Kidney capillary endothelial cell (primary cell): ENCODE data around the gene TPTE.
"Not testable (repeated sequence)": the region's sequence is repeated elsewhere in the genome, so short reads cannot be mapped to it uniquely, and the experiment has no call there.

Source experiments
- DNase-seq: peaks from one replicate; pipeline ENCODE4 v3.0.0-alpha.2; 2018; ENCODE audit warnings: low spot score

Gene TPTE

DNA sequence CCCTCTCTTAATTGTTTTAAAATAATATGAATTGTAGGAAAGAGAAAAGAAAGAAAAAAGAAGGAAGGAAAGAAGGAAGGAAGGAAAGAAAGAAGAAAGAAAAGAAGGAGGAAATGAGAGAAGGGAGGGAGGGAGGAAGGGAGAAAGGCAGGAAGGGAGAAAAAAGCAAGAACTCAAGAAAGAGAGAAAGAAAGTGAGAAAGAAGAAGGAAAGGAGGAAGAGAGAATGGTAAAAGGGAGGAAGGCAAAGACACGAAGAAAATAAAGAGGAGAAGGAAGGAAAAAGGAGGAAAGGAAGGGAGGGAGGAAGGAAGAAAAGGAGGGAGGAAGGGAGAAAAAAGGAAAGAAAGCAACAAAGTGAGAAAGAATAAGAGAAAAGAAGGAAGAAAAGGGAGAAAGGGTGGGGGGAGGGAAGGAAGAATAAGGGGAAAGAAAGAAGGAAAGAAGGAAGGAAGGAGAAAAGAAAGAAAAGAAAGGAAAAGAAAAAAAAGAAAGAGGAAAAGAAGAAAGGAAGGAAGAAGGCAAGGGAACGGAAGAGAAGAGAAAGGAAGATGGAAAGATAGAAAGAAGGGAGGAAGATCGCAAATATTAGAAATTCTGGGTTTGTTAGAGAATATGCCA is 95.9 kb downstream of the TPTE start:
- not testable (repeated sequence) for DNase-seq

GRCh38 chr21:10627316-10627863 is 106.0 kb downstream of the TPTE start:
- no peak for DNase-seq

- DNase-seq: not testable (repeated sequence)
Measured at GRCh38 chr21:10629239-10629638, 107.9 kb downstream of the TPTE start.

DNA sequence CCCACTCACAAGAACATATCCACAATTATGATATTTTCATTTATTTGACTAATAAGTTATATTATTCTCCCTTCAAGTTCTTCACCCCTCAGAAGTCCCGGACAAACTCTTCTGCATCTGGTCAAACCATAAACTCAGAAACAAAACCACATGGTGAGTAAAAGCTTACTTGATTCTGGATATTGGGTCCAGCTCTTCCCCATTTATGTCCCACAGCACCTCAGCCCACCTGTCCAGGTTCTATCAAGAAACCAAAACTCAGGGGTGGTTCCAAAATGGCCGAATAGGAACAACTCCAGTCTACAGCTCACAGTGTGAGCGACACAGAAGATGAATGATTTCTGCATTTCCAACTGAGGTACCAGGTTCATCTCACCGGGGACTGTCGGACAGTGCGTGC is 109.4 kb downstream of the TPTE start:
- DNase-seq: not testable (repeated sequence)

GRCh38 chr21:10631316-10631715 is 109.9 kb downstream of the TPTE start:
- DNase-seq: not testable (repeated sequence)

DNA sequence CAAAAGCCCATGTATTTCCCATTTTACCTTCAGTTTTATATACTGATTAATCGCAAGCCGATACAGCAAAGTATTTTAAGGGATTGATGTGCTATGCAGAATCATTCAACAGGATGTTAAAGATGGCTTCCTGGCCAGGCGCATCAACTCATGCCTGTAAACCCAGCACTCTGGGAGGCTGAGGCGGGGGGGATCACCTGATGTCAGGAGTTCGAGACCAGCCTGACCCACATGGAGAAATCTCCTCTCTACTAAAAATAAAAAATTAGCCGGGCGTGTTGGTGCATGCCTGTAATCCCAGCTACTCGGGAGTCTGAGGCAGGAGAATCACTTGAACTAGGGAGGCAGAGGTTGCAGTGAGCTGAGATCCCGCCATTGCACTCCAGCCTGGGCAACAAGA is 116.8 kb downstream of the TPTE start:
- not testable (repeated sequence) for DNase-seq

DNA sequence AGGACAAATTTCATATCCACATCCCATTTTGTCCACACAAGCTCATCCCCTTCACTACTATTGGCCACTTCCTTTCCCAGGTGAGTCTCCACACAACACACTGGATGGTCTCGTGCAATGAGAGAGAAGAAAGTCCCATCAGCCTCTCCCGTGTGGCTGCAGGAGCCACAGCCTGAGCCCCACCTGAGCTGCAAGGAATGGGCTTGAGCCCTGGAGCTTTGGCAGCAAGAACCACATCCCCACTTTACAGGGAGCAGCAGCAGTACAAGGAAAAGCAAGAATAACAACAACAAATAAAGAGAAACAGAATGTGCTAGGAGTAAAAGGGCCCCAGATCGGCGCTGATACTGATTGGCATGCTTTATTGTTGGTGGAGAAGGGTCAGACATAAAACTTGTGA is 117.7 kb downstream of the TPTE start:
- no peak for DNase-seq

DNA sequence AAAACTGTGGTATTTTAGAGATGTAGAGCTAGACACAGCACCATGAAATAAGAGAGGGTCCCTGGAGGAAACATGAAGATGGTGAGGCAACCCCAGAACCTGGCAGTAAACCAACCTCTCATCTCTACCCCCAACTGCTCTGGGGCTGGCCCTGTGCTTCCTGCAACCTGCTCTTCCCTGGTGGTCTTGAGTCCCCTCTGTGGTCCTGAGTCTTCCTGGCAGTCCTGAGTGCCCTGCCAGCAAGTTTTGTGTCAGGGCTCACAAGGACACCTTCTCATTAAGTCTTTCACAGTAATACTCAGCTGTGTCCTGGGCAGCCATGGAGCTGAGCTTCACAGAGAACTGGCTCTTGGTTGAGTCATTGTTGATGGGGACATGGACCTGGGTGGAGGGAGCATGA is 118.4 kb downstream of the TPTE start:
- DNase-seq: not testable (repeated sequence)

DNA sequence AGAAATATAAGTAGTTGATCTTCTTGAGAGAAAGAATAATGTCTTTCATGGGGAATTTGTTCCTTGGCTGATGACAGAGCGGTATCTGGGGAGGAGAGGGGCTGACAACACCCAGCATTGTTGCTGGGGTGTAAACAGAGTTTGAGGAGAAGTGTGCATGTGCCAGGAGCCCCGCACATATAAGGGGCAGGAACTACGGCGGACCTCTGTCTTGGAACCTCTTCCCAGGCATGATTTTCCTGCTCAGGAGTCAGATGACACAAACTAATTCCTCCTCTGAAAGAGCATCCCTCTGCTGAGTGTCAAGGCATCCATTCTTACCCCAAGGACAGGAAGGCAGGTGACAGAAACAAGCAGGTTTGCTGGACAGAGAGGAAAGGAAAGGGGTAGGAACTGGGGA is 119.1 kb downstream of the TPTE start:
- DNase-seq: no peak

DNA sequence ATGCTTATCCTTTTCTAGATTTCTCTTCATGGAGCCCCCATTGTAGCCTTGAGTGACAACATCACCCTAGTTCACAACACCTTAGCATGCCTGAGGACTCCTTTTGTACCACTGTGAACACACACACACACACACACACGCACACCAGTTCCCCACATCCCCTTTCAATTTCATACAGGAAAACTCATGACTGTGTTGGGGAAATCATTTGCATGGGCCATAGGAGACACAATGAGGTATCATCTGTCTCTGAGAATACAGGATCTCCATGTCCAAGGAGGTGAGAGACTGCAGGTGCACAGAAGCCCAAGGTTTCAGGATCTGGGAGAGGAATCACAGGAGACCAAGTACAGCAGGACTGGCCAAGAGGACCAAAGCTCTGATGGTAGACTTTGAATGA is 119.7 kb downstream of the TPTE start:
- DNase-seq: no peak

GRCh38 chr21:10645667-10646066 is 124.3 kb downstream of the TPTE start:
- not testable (repeated sequence) for DNase-seq

GRCh38 chr21:10649350-10650149 is 128.2 kb downstream of the TPTE start:
- DNase-seq: not testable (repeated sequence)

GRCh38 chr21:10650297-10650696 is 128.9 kb downstream of the TPTE start:
- not testable (repeated sequence) for DNase-seq
